Adipose tissue (tissue), 3 donors: ENCODE measurements around the gene E4F1. TPM values are rescaled to one million over a fixed set of nuclear protein-coding genes. Genes with fewer than 3 reads are reported as not detected.
"Not testable (repeated sequence)": the region's sequence is repeated elsewhere in the genome, so short reads cannot be mapped to it uniquely, and the experiment has no call there.

Experiments used
- H3K27ac ChIP-seq: one replicate; pipeline ENCODE4 v1.5.1; 2013; ENCODE audit warnings: low read depth, low read length
- whole genome bisulfite sequencing, 3 donors: extraction: QIAGEN DNeasy Blood & Tissue Kit; methylation state at CpG; one replicate each; pipeline ENCODE4 v1.1.7; 2013; 5-methylcytosine and 5-hydroxymethylcytosine counted together
- polyA plus RNA-seq, 3 donors: library from polyadenylated mRNA; stranded (reverse); fragments of 200-250 nt; gene quantifications; one replicate each; pipeline ENCODE4 v1.2.3, GENCODE V29; 2013
- donor health status: healthy with polysubstance abuse.
- donor health status: Bipolar disorder and iron deficiency.
- donor health status: healthy.

E4F1 gene
- polyA plus RNA-seq, 3 donors = 11.6 to 19.3 (median 16.1) TPM

- no peak within 1 kb of the TSS for H3K27ac ChIP-seq
- 6 to 7% (median 7%) methylated on average over 56 to 64 of the region's 64 CpGs for WGBS, 3 donors
Observed at GRCh38 chr16:2236337-2237101, 13.1 kb downstream of the E4F1 start, which contains the start of gene DNASE1L2. TSS of gene DNASE1L2 (plus strand) at chr16:2236444. CDS start at chr16:2236817, 373 bp downstream.

- no peak overlapping the region for H3K27ac ChIP-seq
- 4 to 7% (median 5%) methylated on average over 36 to 40 of the region's 40 CpGs for WGBS, 3 donors
Observed at GRCh38 chr16:2237102-2237482, 13.7 kb downstream of the E4F1 start.

- no peak overlapping the region for H3K27ac ChIP-seq
- 13 to 28% (median 26%) methylated on average over 63 to 65 of the region's 65 CpGs for WGBS, 3 donors
Observed at GRCh38 chr16:2237493-2238149, 14.2 kb downstream of the E4F1 start.

GRCh38 chr16:2238150-2238837, 14.9 kb downstream of the E4F1 start:
- H3K27ac ChIP-seq = no peak overlapping the region
- WGBS, 3 donors = 53 to 73% (median 64%) methylated on average over 15 to 18 of the region's 18 CpGs

- 68 to 78% (median 78%) methylated on average over 15 of the region's 15 CpGs for WGBS, 3 donors
- no peak overlapping the region for H3K27ac ChIP-seq
Observed at GRCh38 chr16:2238838-2239675, 15.7 kb downstream of the E4F1 start.

- H3K27ac ChIP-seq = not testable (repeated sequence)
- 74 to 88% (median 77%) methylated on average over 9 of the region's 9 CpGs for WGBS, 3 donors
Observed at GRCh38 chr16:2240331-2240730, 16.9 kb downstream of the E4F1 start.

GRCh38 chr16:2242598-2242997, 19.2 kb downstream of the E4F1 start:
- WGBS, 3 donors = 71 to 93% (median 77%) methylated on average over 10 to 11 of the region's 11 CpGs
- no peak overlapping the region for H3K27ac ChIP-seq

- 94 to 98% (median 96%) methylated on average over 19 of the region's 19 CpGs for WGBS, 3 donors
- H3K27ac ChIP-seq = no peak overlapping the region
Observed at GRCh38 chr16:2243031-2243528, 19.7 kb downstream of the E4F1 start.

GRCh38 chr16:2243781-2244180, 20.4 kb downstream of the E4F1 start:
- no peak overlapping the region for H3K27ac ChIP-seq
- 92 to 96% (median 94%) methylated on average over 11 of the region's 11 CpGs for WGBS, 3 donors

GRCh38 chr16:2244301-2244700, 20.9 kb downstream of the E4F1 start:
- no peak overlapping the region for H3K27ac ChIP-seq
- WGBS, 3 donors = 83 to 87% (median 85%) methylated on average over 17 of the region's 17 CpGs

GRCh38 chr16:2244926-2245795, 21.8 kb downstream of the E4F1 start:
- WGBS, 3 donors = 94 to 95% (median 95%) methylated on average over 30 of the region's 30 CpGs
- H3K27ac ChIP-seq = no peak overlapping the region

- no peak overlapping the region for H3K27ac ChIP-seq
- WGBS, 3 donors = 81 to 92% (median 89%) methylated on average over 18 of the region's 18 CpGs
Observed at GRCh38 chr16:2246301-2246885, 23.0 kb downstream of the E4F1 start.

- 3 to 7% (median 7%) methylated on average over 35 of the region's 35 CpGs for WGBS, 3 donors
- H3K27ac ChIP-seq = no peak overlapping the region
Observed at GRCh38 chr16:2250652-2251295, 27.4 kb downstream of the E4F1 start.

- 2 to 3% (median 2%) methylated on average over 68 to 88 of the region's 88 CpGs for WGBS, 3 donors
- H3K27ac ChIP-seq = no peak within 1 kb of the TSS
Observed at GRCh38 chr16:2251296-2252111, 28.1 kb downstream of the E4F1 start, which contains the start of gene ECI1. TSS of gene ECI1 (minus strand) at chr16:2251587. CDS start at chr16:2251566, 21 bp downstream.

GRCh38 chr16:2252806-2253148, 29.4 kb downstream of the E4F1 start:
- no peak overlapping the region for H3K27ac ChIP-seq
- 92 to 97% (median 94%) methylated on average over 7 of the region's 7 CpGs for WGBS, 3 donors

GRCh38 chr16:2253293-2253692, 29.9 kb downstream of the E4F1 start:
- WGBS, 3 donors = 90% methylated on average over 11 of the region's 11 CpGs
- H3K27ac ChIP-seq = no peak overlapping the region
